Rectal smooth muscle tissue (tissue), 1 donor: ENCODE measurements around the gene ADAMTS4.

ENCODE experiments used
- H3K27ac ChIP-seq: one replicate; pipeline ENCODE4 v1.7.0; 2013; ENCODE audit warnings: low read depth, low read length, inconsistent platforms
- H3K27me3 ChIP-seq: one replicate; pipeline ENCODE4 v1.7.0; 2013; ENCODE audit warnings: low read length; ENCODE audit not compliant: control insufficient read depth, insufficient read depth
- H3K36me3 ChIP-seq: one replicate; pipeline ENCODE4 v1.7.0; 2013; ENCODE audit warnings: low read length; ENCODE audit not compliant: control insufficient read depth, insufficient read depth
- H3K4me1 ChIP-seq: one replicate; pipeline ENCODE4 v1.7.0; 2013; ENCODE audit warnings: low read length; ENCODE audit not compliant: control insufficient read depth, insufficient read depth
- H3K4me3 ChIP-seq: one replicate; pipeline ENCODE4 v1.7.0; 2013; ENCODE audit warnings: low read length
- H3K9ac ChIP-seq: one replicate; pipeline ENCODE4 v1.7.0; 2013; ENCODE audit warnings: low read length

ADAMTS4 gene

DNA sequence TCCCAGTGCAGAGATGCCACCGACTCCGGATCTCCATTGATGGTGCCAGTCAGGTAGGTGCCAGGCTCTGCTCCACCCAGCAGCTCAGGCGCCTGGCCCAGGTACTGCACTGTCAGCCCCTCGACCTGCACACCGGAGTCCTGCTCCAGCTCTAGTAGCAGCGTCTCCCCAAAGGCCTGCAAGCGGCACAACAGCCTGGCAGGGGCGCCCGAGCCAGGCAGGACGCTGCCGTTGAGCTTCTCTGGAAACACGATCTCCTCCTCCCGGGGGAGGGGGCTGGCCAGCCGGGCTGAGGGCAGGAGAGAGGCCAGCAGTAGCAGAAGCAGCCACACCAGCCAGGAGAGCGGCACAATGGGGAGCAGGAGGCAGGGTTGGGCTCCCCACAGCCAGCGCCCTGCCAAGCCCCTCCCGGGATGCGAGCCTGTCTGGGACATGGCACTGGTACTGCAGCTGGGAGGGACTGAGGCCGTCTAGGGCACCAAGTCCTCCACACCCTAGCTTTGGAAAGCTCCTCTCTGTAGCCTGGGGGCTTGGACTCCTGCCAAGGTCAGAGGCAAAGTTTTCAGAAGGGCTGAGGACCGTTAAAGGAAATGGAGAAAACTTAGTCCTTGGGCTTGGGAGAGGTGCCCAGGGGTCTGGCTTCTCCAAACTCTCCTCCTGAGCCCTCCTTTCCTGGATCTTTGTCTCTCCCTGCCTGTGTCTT is 509 bp downstream of the ADAMTS4 start:
- Histone ChIP-seq H3K36me3 (no peaks in the 10 kb centered on the region), H3K27ac (peak overlapping the region; percentile 98), H3K4me3 (peak overlapping the region; percentile 57), H3K4me1 (peaks cover 44% of the 10 kb centered on the region), H3K27me3 (no peaks in the 10 kb centered on the region), H3K9ac (no peak overlapping the region)

DNA sequence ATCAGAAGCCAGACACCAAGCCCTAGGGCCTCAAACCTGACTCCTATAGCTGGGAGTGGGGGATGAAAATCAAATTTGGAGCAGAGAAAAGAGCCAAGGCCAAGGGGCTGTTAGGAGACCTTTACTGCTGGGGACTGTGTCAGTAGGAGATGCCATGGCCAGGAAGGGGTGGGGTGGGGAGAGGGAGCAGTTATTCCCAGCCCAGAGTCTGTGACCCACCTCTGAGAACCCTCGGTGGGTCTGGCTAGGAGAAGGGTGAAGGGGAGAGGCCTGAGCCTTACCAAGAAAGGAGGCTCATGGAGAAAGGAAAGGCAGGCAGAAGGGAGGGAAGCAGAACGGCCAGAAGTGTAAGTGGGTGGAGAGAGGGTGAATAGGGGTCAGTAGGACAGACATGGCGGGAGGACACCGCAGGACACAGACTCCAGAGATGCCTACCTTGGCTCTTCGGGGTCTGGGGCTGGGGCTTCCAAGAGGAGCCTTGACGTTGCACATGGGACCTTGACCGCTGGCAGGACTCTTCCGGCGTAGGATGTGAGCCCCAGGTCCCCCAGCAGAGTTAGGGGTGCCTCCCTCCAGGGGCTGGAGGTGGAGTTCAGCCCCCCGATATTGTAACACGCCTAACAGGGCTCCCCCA is 1.2 kb downstream of the ADAMTS4 start:
- Histone ChIP-seq H3K36me3 (no peaks in the 10 kb centered on the region), H3K27ac (peak overlapping the region; percentile 76), H3K27me3 (no peaks in the 10 kb centered on the region), H3K9ac (no peak overlapping the region), H3K4me3 (peak overlapping the region; percentile 57), H3K4me1 (peaks cover 40% of the 10 kb centered on the region)

DNA sequence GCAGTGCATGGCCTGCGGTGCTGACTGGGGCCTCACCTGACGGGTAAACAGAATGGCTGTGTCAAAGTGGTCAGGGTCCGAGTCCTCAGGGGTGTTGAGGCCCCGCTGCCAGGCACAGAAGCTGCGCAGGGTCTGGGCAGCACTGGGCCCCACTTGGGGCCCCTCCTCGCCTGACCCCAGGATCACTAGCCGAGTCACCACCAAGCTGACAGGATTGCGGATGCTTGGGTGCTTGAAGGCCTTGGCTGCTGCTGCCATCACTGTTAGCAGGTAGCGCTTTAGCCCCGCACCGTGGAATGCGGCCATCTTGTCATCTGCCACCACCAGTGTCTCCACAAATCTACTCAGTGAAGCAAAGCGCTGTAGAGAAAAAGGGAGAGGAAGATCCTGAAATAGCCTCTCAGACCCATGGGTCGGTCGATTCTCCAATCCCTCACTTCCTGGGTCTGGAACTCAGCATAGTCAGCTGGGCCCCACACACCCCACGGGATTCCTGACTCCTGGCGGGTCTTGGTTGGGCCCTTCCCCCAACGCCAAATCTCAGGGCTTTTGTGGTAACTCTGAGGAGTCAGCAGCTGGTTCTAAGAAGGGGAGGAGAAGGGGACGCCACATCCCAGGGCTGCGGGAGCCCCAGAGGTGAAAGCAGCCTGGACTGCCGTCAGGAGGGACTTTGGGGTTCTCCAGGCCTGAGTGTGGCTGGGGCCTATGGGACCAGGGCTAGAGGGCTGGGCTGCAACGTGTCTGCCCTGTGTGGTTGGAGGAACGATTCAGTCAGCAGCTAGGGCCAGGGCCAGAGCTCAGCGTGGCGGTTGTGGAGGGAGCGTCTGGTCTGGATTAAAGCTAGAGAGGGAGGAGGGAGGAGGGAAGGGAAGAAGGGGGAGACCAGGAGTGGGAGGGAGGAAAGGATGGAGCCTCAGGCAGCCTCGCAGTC is 2.1 kb downstream of the ADAMTS4 start:
- Histone ChIP-seq H3K27me3 (no peaks in the 10 kb centered on the region), H3K9ac (no peak overlapping the region), H3K27ac (peak overlapping the region; percentile 76), H3K4me3 (peak overlapping the region; percentile 57), H3K4me1 (peaks cover 40% of the 10 kb centered on the region), H3K36me3 (no peaks in the 10 kb centered on the region)

DNA sequence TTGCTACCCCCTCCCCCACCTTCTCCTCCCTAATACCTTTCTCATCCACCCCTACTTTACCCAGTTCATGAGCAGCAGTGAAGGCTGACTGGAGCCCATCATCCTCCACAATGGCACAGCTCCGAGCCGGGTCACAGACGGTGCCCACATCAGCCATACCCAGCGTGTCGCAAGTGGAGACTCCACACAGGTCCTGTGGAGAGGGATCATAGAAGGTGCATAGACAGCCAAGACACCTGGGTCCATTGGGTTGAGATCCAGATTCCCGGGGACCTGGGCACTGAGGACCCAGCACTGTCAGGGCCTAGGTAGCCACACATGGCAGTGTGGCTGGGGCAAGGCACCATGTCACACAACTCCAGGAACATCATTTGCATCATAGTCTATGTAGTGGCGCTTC is 2.7 kb downstream of the ADAMTS4 start:
- peak overlapping the region; percentile 76 for H3K27ac ChIP-seq
- H3K4me1 ChIP-seq = peaks cover 36% of the 10 kb centered on the region
- H3K36me3 ChIP-seq = no peaks in the 10 kb centered on the region
- H3K4me3 ChIP-seq = no peak overlapping the region
- no peak overlapping the region for H3K9ac ChIP-seq
- H3K27me3 ChIP-seq = no peaks in the 10 kb centered on the region

- peaks cover 27% of the 10 kb centered on the region for H3K4me1 ChIP-seq
- H3K27ac ChIP-seq = no peak overlapping the region
- no peak overlapping the region for H3K9ac ChIP-seq
- H3K27me3 ChIP-seq = no peaks in the 10 kb centered on the region
- no peaks in the 10 kb centered on the region for H3K36me3 ChIP-seq
- H3K4me3 ChIP-seq = no peak overlapping the region
Measured at GRCh38 chr1:161195171-161195570, 3.7 kb downstream of the ADAMTS4 start.

- no peaks in the 10 kb centered on the region for H3K27me3 ChIP-seq
- no peak overlapping the region for H3K9ac ChIP-seq
- H3K27ac ChIP-seq = no peak overlapping the region
- H3K4me1 ChIP-seq = peaks cover 15% of the 10 kb centered on the region
- no peak overlapping the region for H3K4me3 ChIP-seq
- H3K36me3 ChIP-seq = no peaks in the 10 kb centered on the region
Measured at GRCh38 chr1:161193561-161194235, 5.2 kb downstream of the ADAMTS4 start.

- Histone ChIP-seq H3K36me3 (no peaks in the 10 kb centered on the region), H3K27ac (no peak overlapping the region), H3K4me3 (no peak overlapping the region), H3K27me3 (no peaks in the 10 kb centered on the region), H3K4me1 (peaks cover 9% of the 10 kb centered on the region), H3K9ac (no peak overlapping the region)
Measured at GRCh38 chr1:161192476-161193465, 6.1 kb downstream of the ADAMTS4 start.

- Histone ChIP-seq H3K4me3 (no peak overlapping the region), H3K4me1 (peaks cover 4% of the 10 kb centered on the region), H3K27me3 (no peaks in the 10 kb centered on the region), H3K36me3 (no peaks in the 10 kb centered on the region), H3K27ac (no peak overlapping the region), H3K9ac (no peak overlapping the region)
Measured at GRCh38 chr1:161191971-161192370, 6.9 kb downstream of the ADAMTS4 start.

DNA sequence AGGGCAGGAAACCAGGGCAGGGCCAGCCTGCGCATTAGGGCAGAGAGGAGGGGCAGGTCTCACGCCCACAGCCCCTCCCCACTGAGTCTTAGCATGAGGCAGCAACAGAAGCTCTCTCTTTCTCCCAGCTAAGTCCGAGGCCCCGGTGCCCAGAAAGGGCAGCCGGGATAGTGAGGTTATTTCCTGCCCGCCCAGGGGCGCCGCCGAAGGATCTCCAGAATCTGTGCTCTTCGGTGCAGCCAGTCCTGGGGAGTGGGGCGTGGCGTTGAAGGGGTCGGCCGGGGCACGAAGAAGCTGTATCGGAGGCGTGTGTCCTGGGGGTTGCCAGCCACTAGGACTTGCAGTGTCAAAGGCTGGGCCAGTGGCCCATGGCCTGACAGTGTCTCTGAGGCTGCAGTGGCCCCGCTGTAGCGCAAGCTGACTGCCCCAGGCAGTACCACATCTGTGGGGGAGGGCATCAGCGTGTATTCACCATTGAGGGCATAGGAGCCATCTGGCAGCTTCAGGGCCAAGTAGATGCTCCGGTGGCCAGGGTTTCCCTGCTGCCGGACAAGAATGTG is 7.8 kb downstream of the ADAMTS4 start:
- no peak overlapping the region for H3K27ac ChIP-seq
- no peaks in the 10 kb centered on the region for H3K36me3 ChIP-seq
- H3K9ac ChIP-seq = no peak overlapping the region
- no peaks in the 10 kb centered on the region for H3K4me1 ChIP-seq
- H3K27me3 ChIP-seq = no peaks in the 10 kb centered on the region
- no peak overlapping the region for H3K4me3 ChIP-seq

DNA sequence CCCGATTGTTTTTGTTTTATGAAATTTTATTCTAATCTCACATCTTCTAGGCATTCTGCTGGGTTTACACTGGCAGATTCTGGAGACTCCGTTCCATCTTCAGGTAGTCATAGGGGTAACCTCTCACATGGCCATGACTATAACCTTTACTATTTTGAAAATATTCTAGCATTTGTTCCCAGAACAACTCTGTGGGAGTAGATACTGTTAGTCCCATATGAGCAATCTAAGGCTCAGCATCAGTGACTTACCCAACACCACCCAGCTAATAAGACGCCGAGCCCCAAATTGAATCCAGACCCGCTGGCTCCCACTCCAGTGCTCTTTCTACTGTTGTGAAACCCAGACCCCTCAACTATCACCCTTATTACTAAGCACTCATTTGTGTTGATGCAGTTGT is 9.8 kb downstream of the ADAMTS4 start:
- Histone ChIP-seq H3K4me3 (no peak overlapping the region), H3K9ac (no peak overlapping the region), H3K27me3 (no peaks in the 10 kb centered on the region), H3K4me1 (no peaks in the 10 kb centered on the region), H3K27ac (no peak overlapping the region), H3K36me3 (no peaks in the 10 kb centered on the region)

DNA sequence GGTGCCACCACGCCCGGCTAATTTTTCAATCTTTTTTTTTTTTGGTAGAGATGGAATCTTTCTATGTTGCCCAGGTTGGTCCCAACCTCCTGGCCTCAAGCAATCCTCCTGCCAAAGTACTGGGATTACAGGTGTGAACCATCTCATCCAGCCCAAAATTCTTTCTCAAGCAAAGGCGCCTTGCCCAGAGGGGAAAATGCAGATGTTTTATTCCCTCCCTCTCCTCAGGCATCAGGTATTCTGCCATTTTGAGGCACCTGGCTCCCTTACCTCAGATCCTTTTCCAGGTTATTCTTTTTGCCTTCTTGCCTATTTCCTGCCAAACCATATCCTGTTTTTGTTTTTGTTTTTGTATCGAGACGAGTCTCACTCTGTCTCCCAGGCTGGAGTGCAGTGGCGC is 10.5 kb downstream of the ADAMTS4 start:
- no peaks in the 10 kb centered on the region for H3K4me1 ChIP-seq
- no peak overlapping the region for H3K9ac ChIP-seq
- H3K27me3 ChIP-seq = no peaks in the 10 kb centered on the region
- no peak overlapping the region for H3K27ac ChIP-seq
- H3K4me3 ChIP-seq = no peak overlapping the region
- H3K36me3 ChIP-seq = no peaks in the 10 kb centered on the region
